Transverse colon (tissue), 4 donors: ENCODE results near the gene TENM4. TPM values are rescaled to one million over a fixed set of nuclear protein-coding genes. Genes with fewer than 3 reads are reported as not detected.

Experiments
- DNase-seq: peaks from one replicate; pipeline ENCODE4 v3.0.0-alpha.2; 2019
- H3K27ac ChIP-seq, 4 donors: fragments of 200-600 bp; sonication (generic); 2 replicates each; pipeline ENCODE4 v1.5.1; 2016 to 2018; ENCODE audit warnings: inconsistent platforms in 4 of 4
- H3K27me3 ChIP-seq: fragments of 200-600 bp; sonication (generic); 2 replicates; pipeline ENCODE4 v1.5.1; 2017; ENCODE audit warnings: inconsistent platforms
- H3K36me3 ChIP-seq, 4 donors: fragments of 200-600 bp; sonication (generic); 2 replicates each; pipeline ENCODE4 v1.5.1; 2017 to 2019; ENCODE audit warnings: inconsistent platforms in 4 of 4
- H3K4me1 ChIP-seq, 4 donors: fragments of 200-600 bp; sonication (generic); 2 replicates each; pipeline ENCODE4 v1.5.1; 2017 to 2020; ENCODE audit warnings: inconsistent platforms in 4 of 4
- H3K4me3 ChIP-seq, 4 donors: fragments of 200-600 bp; sonication (generic); 1 replicate in 1 of 4; 2 replicates in 3 of 4; pipeline versions ENCODE4 v1.5.1 to v1.6.1; 2017 to 2019; ENCODE audit warnings: inconsistent platforms in 4 of 4
- H3K9me3 ChIP-seq, 2 donors: fragments of 200-600 bp; sonication (generic); 2 replicates each; pipeline ENCODE4 v1.5.1; 2017 to 2019; ENCODE audit warnings: inconsistent platforms in 2 of 2
- EP300 ChIP-seq: sonication (generic); formaldehyde crosslinking; IDR thresholded peaks from one replicate; pipeline ENCODE4 v1.6.1; 2017; ENCODE audit warnings: antibody characterized with exemption, low read depth
- POLR2A ChIP-seq: fragments of 450-650 bp; IDR thresholded peaks from one replicate; pipeline ENCODE4 v1.6.1; 2016; ENCODE audit warnings: antibody characterized with exemption, mild to moderate bottlenecking, moderate library complexity
- POLR2AphosphoS5 ChIP-seq, 3 donors: sonication (generic); formaldehyde crosslinking; IDR thresholded peaks; one replicate each; pipeline ENCODE4 v1.6.1; 2016; ENCODE audit warnings: antibody characterized with exemption in 3 of 3
- WGBS, 2 donors: methylation state at CpG; one replicate each; pipeline ENCODE4 v1.1.5; 2018; ENCODE audit warnings: low coverage in 1 of 2; 5-methylcytosine and 5-hydroxymethylcytosine counted together
- in situ Hi-C, 4 donors: fragments of 200-750 bp; cut with MboI; loops; one replicate each; pipeline versions ENCODE4 v1.15.0 to v1.15.1; 2017; ENCODE audit warnings: low sequenced_read_pairs in 3 of 4, low pct_ligation_motif_present in 1 of 4, low pct_unique_long_range_greater_than_20kb in 1 of 4
- intact Hi-C: fragments of 100-400 bp; cut with DNase I; formaldehyde crosslinking; loops from one replicate; pipeline ENCODE4 v1.15.1; 2023; ENCODE audit warnings: low total_unique reads
- total RNA-seq, 4 donors: library from RNA; depleted of rRNA; stranded (reverse); fragments of >200 nt; gene quantifications; one replicate each; pipeline ENCODE4 v1.1.0, GENCODE V29; 2016
- TF ChIP-seq, protein P1 (sequence below), 5 experiments: fragments of 200-600 bp in 3 of 5; fragments of 450-650 bp in 2 of 5; sonication (generic) in 3 of 5; IDR thresholded peaks; 1 replicate in 2 of 5; 2 replicates in 3 of 5; pipeline ENCODE4 v1.5.1; 2016 to 2017; ENCODE audit warnings: antibody characterized with exemption in 5 of 5, inconsistent platforms in 3 of 5, mild to moderate bottlenecking in 2 of 5, moderate library complexity in 1 of 5

Gene TENM4
- total RNA-seq, 4 donors from 2014 or later, result 0.14 to 0.79 (median 0.39) TPM

DNA sequence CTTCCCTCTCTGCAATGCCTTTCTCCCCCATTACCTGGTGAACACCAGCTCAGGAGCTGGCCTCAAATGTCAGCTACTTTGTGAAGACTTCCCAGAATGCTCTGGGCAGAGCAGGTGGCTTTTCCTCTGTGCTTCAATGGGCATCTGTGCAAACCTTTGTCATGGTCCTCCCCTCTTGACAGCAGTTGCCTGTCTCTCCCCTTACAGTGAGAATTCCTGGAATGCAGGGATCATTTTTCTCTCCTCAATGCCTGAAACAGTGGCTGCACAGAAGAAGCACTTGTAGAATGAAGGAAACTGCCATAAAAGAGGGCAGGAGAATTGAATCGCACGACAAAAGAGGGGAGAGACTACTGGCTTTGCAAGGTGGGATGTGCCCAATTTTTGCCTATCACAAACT, 773.4 kb downstream of the TENM4 start:
- intact Hi-C loops, result no loop called here
- no peaks in the 10 kb centered on the region for H3K36me3 ChIP-seq
- 90 to 98% methylated on average over 2 of the region's 2 CpGs for WGBS, 2 donors
- H3K9me3 ChIP-seq, result no peaks in the 10 kb centered on the region
- no peaks in the 10 kb centered on the region for H3K4me1 ChIP-seq
- H3K27ac ChIP-seq, result no peak overlapping the region
- TF ChIP-seq EP300 (no peak), POLR2AphosphoS5 (IDR thresholded peaks at IDR 0.05) (no peak), POLR2A (no peak)
- TF ChIP-seq, protein P1, sequence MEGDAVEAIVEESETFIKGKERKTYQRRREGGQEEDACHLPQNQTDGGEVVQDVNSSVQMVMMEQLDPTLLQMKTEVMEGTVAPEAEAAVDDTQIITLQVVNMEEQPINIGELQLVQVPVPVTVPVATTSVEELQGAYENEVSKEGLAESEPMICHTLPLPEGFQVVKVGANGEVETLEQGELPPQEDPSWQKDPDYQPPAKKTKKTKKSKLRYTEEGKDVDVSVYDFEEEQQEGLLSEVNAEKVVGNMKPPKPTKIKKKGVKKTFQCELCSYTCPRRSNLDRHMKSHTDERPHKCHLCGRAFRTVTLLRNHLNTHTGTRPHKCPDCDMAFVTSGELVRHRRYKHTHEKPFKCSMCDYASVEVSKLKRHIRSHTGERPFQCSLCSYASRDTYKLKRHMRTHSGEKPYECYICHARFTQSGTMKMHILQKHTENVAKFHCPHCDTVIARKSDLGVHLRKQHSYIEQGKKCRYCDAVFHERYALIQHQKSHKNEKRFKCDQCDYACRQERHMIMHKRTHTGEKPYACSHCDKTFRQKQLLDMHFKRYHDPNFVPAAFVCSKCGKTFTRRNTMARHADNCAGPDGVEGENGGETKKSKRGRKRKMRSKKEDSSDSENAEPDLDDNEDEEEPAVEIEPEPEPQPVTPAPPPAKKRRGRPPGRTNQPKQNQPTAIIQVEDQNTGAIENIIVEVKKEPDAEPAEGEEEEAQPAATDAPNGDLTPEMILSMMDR (IDR thresholded peaks at IDR 0.05), result no peak
- H3K4me3 ChIP-seq, result no peak overlapping the region
- H3K27me3 ChIP-seq, result no peaks in the 10 kb centered on the region
- in situ Hi-C loops, result loop anchor here (25.0 kb wide), 2 partner anchors 395 to 420 kb away; no protein-coding TSS in a partner anchor
- DNase-seq, result no peak

DNA sequence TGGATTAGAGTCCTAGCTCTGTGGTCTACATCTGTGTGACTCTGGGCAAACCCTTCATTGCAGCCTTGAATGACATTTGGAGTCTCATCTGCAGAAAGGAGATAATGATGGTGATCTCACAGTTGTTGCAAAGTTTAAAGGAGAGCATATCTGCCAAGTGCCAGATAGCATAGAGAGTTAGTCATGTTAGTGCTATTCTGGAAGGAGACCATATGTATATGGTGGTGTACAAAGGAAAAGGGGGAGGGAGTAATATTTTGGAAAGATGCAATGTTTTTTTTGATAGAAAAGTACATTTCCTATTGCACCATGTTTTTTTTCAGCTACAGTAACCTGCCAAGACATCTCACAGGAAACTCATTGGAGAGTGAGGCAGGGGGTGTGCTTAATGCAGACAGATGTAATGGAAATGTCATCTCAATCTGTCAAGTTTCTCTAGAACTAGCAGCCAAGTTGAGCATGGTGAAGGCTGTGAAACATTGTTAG, 774.1 kb downstream of the TENM4 start:
- H3K4me3 ChIP-seq, result no peak overlapping the region
- no peaks in the 10 kb centered on the region for H3K4me1 ChIP-seq
- H3K27ac ChIP-seq, result no peak overlapping the region
- no peaks in the 10 kb centered on the region for H3K27me3 ChIP-seq
- no peaks in the 10 kb centered on the region for H3K9me3 ChIP-seq
- intact Hi-C loops, result no loop called here
- no peak for DNase-seq
- H3K36me3 ChIP-seq, result no peaks in the 10 kb centered on the region
- in situ Hi-C loops, result loop anchor here (25.0 kb wide), 2 partner anchors 396 to 421 kb away; no protein-coding TSS in a partner anchor
- TF ChIP-seq, protein P1 (IDR thresholded peaks at IDR 0.05), result no peak
- TF ChIP-seq POLR2AphosphoS5 (IDR thresholded peaks at IDR 0.05) (no peak), POLR2A (no peak), EP300 (no peak)

DNA sequence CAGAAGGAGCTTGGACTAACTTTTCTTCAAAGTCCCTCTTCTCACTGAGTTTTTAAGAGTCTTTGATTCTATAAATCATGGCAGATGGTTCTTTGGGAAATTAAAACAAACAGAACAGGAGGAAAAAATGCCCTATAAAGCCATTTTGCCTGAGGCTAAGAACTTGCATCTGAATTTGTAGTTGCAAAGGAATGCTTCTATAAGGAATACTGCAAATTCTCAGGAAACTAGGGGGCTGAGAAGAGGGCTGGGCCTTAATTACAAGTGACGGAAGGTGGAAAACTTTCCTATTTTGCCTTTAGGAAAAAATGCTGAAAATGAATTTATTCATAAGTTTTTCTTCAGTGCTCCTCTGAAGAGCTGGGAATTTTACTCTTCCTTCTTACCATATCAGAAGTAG, 776.2 kb downstream of the TENM4 start:
- Histone ChIP-seq H3K27me3 (no peaks in the 10 kb centered on the region), H3K36me3 (no peaks in the 10 kb centered on the region), H3K9me3 (no peaks in the 10 kb centered on the region), H3K4me1 (no peaks in the 10 kb centered on the region), H3K4me3 (no peak overlapping the region), H3K27ac (no peak overlapping the region)
- TF ChIP-seq, protein P1 (IDR thresholded peaks at IDR 0.05), result no peak
- in situ Hi-C loops, result loop anchor here (25.0 kb wide), 2 partner anchors 398 to 423 kb away; no protein-coding TSS in a partner anchor
- intact Hi-C loops, result no loop called here
- 97 to 100% methylated on average over 1 of the region's 1 CpG for WGBS, 2 donors
- DNase-seq, result no peak

DNA sequence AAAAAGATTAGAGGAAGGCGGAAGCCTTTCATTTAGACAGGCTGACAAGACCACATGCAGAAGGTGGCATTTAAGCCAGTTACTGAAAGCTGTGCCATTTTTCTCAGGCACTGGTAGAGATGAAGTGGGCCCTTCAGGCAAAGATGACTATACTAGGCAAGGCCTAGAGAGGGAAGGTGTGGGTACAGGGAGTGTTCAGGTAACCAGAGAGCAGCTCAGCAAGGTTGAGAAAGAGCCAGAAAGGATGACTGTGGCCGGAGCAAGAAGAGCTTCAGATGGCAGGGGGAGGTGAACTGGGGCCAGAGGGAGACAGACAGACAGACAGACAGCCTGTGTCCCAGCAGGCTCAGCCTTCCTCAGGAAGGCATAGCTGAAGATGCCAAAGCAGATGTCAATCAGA, 778.0 kb downstream of the TENM4 start:
- Histone ChIP-seq H3K36me3 (no peaks in the 10 kb centered on the region), H3K27me3 (no peaks in the 10 kb centered on the region), H3K9me3 (no peaks in the 10 kb centered on the region), H3K4me1 (no peaks in the 10 kb centered on the region), H3K27ac (no peak overlapping the region), H3K4me3 (no peak overlapping the region)
- TF ChIP-seq POLR2A, result no peak
- TF ChIP-seq POLR2AphosphoS5 (IDR thresholded peaks at IDR 0.05), result no peak
- TF ChIP-seq, protein P1 (IDR thresholded peaks at IDR 0.05), result no peak
- no peak for TF ChIP-seq EP300
- in situ Hi-C loops (loop anchor here (25.0 kb wide), 2 partner anchors 399 to 424 kb away; no protein-coding TSS in a partner anchor), intact Hi-C loops (no loop called here)
- no peak for DNase-seq
- WGBS, 2 donors, result 90 to 94% methylated on average over 2 of the region's 2 CpGs
